GM23338 (cell line): ENCODE data around the gene HINT2.

Source experiments
- CREB1 ChIP-seq: fragments of 250-450 bp; sonication (Bioruptor Pico); IDR thresholded peaks from 2 replicates; pipeline ENCODE4 v1.5.0; 2020; ENCODE audit warnings: low read depth, mild to moderate bottlenecking, moderate library complexity
- EZH2 ChIP-seq: fragments of 200-600 bp; sonication (generic); IDR thresholded peaks from one replicate; pipeline ENCODE4 v1.8.0; 2017; ENCODE audit warnings: antibody characterized with exemption, mild to moderate bottlenecking, low read depth; ENCODE audit not compliant: unreplicated experiment
- EZH2phosphoT487 ChIP-seq: fragments of 200-600 bp; sonication (generic); IDR thresholded peaks from one replicate; pipeline ENCODE4 v1.8.1; 2018; ENCODE audit warnings: antibody characterized with exemption; ENCODE audit not compliant: unreplicated experiment
- JUNB ChIP-seq: IDR thresholded peaks from one replicate; pipeline ENCODE4 v1.6.1; 2016; ENCODE audit warnings: antibody characterized with exemption; ENCODE audit not compliant: unreplicated experiment
- POLR2AphosphoS5 ChIP-seq: IDR thresholded peaks from 2 replicates; pipeline ENCODE4 v1.6.1; 2016; ENCODE audit warnings: antibody characterized with exemption, low read depth
- REST ChIP-seq: IDR thresholded peaks from one replicate; pipeline ENCODE4 v1.6.1; 2018; ENCODE audit warnings: antibody characterized with exemption; ENCODE audit not compliant: unreplicated experiment
- ZNF114 ChIP-seq: fragments of 250-450 bp; sonication (Bioruptor Pico); IDR thresholded peaks from 2 replicates; pipeline ENCODE4 v1.5.0; 2020; ENCODE audit warnings: mild to moderate bottlenecking, moderate library complexity
- ZNF331 ChIP-seq: fragments of 250-450 bp; sonication (Bioruptor Pico); IDR thresholded peaks from 2 replicates; pipeline ENCODE4 v1.5.0; 2020; ENCODE audit warnings: low read depth, mild to moderate bottlenecking, moderate library complexity
- ZNF462 ChIP-seq: fragments of 250-450 bp; sonication (Bioruptor Pico); IDR thresholded peaks from 2 replicates; pipeline ENCODE4 v1.5.0; 2020; ENCODE audit warnings: mild to moderate bottlenecking, moderate library complexity
- TF ChIP-seq, protein P1 (sequence below), 2 experiments: fragments of 200-600 bp in 1 of 2; sonication (generic) in 1 of 2; conservative IDR thresholded peaks; 2 replicates each; pipeline versions ENCODE4 v1.5.1 to v1.6.1; 2016 to 2017; ENCODE audit warnings: antibody characterized with exemption in 2 of 2, low read depth in 2 of 2, mild to moderate bottlenecking in 2 of 2, moderate library complexity in 1 of 2

DNA sequence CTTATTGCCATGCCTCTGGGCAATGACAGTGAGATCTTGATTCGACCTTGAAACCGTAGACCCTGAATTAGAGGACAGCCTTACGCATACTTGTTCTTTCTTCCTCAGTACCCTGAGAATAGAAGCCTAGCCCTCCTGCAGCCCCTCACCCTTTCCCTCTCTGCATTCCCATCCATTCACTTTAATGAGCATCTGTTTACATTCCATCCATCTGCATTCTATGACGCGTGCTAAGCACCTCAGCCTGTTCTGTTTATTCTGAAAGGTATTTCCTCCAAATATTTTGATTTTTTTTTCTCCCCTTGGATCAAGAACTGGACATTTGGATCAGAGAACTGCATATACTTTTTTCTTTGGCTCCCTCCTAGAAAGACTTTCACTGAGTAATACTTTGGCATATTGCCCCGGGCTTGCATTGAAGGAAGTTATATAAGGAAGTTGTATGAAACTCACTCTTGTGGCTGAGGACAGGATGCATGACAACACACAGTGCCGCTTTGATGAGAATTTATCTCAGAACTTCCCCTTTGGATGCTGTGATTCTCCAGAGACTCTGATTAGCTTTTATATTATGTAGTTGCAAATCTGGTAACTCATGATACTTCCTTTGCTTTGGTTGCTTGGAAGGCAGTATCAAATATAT is 29.9 kb upstream of the HINT2 start:
- TF ChIP-seq, protein P1, sequence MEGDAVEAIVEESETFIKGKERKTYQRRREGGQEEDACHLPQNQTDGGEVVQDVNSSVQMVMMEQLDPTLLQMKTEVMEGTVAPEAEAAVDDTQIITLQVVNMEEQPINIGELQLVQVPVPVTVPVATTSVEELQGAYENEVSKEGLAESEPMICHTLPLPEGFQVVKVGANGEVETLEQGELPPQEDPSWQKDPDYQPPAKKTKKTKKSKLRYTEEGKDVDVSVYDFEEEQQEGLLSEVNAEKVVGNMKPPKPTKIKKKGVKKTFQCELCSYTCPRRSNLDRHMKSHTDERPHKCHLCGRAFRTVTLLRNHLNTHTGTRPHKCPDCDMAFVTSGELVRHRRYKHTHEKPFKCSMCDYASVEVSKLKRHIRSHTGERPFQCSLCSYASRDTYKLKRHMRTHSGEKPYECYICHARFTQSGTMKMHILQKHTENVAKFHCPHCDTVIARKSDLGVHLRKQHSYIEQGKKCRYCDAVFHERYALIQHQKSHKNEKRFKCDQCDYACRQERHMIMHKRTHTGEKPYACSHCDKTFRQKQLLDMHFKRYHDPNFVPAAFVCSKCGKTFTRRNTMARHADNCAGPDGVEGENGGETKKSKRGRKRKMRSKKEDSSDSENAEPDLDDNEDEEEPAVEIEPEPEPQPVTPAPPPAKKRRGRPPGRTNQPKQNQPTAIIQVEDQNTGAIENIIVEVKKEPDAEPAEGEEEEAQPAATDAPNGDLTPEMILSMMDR (conservative IDR thresholded peaks at IDR 0.05; ENCODE audit: low read depth in 2 of 2) = no peak
- TF ChIP-seq POLR2AphosphoS5 (0 out of 2 replicates have a peak, but pooled peaks have one; percentile 24), EZH2phosphoT487 (no peak), JUNB (no peak), CREB1 (CRISPR knock-in tag) (peak; percentile 65), REST (no peak), EZH2 (no peak), ZNF462 (CRISPR knock-in tag) (no peak), ZNF331 (CRISPR knock-in tag) (no peak), ZNF114 (no peak)
